Activated T-helper 1 cell treated with Interleukin-2 at 50 U/mL for 16 hours (primary cell): ENCODE results near the gene PIP5K1C.

Source experiments
- DNase-seq: peaks from one replicate; pipeline ENCODE4 v3.0.0-alpha.2; 2020; ENCODE audit warnings: low read depth

Gene PIP5K1C

GRCh38 chr19:3625996-3626472 is 74.2 kb downstream of the PIP5K1C start:
- DNase-seq, result no peak

- no peak for DNase-seq
Measured at GRCh38 chr19:3623716-3624115, 76.6 kb downstream of the PIP5K1C start.

GRCh38 chr19:3622224-3622623 is 78.0 kb downstream of the PIP5K1C start:
- DNase-seq, result no peak

GRCh38 chr19:3621689-3622088 is 78.6 kb downstream of the PIP5K1C start:
- no peak for DNase-seq

GRCh38 chr19:3620817-3621547 is 79.3 kb downstream of the PIP5K1C start:
- DNase-seq, result no peak

- no peak for DNase-seq
Measured at GRCh38 chr19:3620145-3620816, 80.0 kb downstream of the PIP5K1C start.

- no peak for DNase-seq
Measured at GRCh38 chr19:3619631-3620012, 80.6 kb downstream of the PIP5K1C start.

- no peak for DNase-seq
Measured at GRCh38 chr19:3618811-3619630, 81.2 kb downstream of the PIP5K1C start.

- DNase-seq, result peak; percentile 26
Measured at GRCh38 chr19:3618144-3618810, 82.0 kb downstream of the PIP5K1C start.

GRCh38 chr19:3617463-3617862 is 82.8 kb downstream of the PIP5K1C start:
- no peak for DNase-seq

GRCh38 chr19:3615524-3616135 is 84.6 kb downstream of the PIP5K1C start:
- no peak for DNase-seq

- no peak for DNase-seq
Measured at GRCh38 chr19:3614858-3615505, 85.3 kb downstream of the PIP5K1C start.

- DNase-seq, result no peak
Measured at GRCh38 chr19:3613818-3614661, 86.2 kb downstream of the PIP5K1C start.

GRCh38 chr19:3612901-3613741 is 87.1 kb downstream of the PIP5K1C start:
- no peak for DNase-seq

- DNase-seq, result no peak
Measured at GRCh38 chr19:3612330-3612729, 87.9 kb downstream of the PIP5K1C start.

- DNase-seq, result no peak
Measured at GRCh38 chr19:3611841-3612240, 88.4 kb downstream of the PIP5K1C start.

- DNase-seq, result no peak
Measured at GRCh38 chr19:3610745-3611717, 89.2 kb downstream of the PIP5K1C start.
